Osteocyte (in vitro differentiated cells): ENCODE results near the gene MYCBPAP. TPM values are rescaled to one million over a fixed set of nuclear protein-coding genes. Genes with fewer than 3 reads are reported as not detected.

ENCODE experiments used
- DNase-seq: peaks from one replicate; pipeline ENCODE4 v3.0.0; 2021; ENCODE audit warnings: mixed read lengths; ENCODE audit not compliant: unreplicated experiment; ENCODE audit errors: extremely low spot score
- H3K27ac Mint-ChIP-seq: one replicate; pipeline ENCODE4 v1.8.0; 2021; ENCODE audit warnings: mild to moderate bottlenecking, mixed read lengths; ENCODE audit not compliant: unreplicated experiment
- H3K27me3 Mint-ChIP-seq: one replicate; pipeline ENCODE4 v1.8.0; 2021; ENCODE audit warnings: mixed read lengths; ENCODE audit not compliant: unreplicated experiment
- H3K36me3 Mint-ChIP-seq: one replicate; pipeline ENCODE4 v1.8.0; 2021; ENCODE audit warnings: mixed read lengths; ENCODE audit not compliant: unreplicated experiment
- H3K4me1 Mint-ChIP-seq: one replicate; pipeline ENCODE4 v1.8.0; 2021; ENCODE audit warnings: mixed read lengths; ENCODE audit not compliant: unreplicated experiment
- H3K4me3 Mint-ChIP-seq: one replicate; pipeline ENCODE4 v1.8.0; 2021; ENCODE audit warnings: mild to moderate bottlenecking, moderate library complexity, mixed read lengths; ENCODE audit not compliant: unreplicated experiment
- H3K9me3 Mint-ChIP-seq: one replicate; pipeline ENCODE4 v1.8.0; 2021; ENCODE audit warnings: mixed read lengths; ENCODE audit not compliant: unreplicated experiment
- CTCF ChIP-seq: fragments of 200-600 bp; sonication (generic); IDR thresholded peaks from 2 replicates; pipeline ENCODE4 v1.5.0; 2021; ENCODE audit warnings: antibody characterized with exemption, mild to moderate bottlenecking, moderate library complexity
- total RNA-seq: library from RNA; stranded (reverse); gene quantifications from 2 replicates; pipeline ENCODE4 v1.2.1, GENCODE V29; 2021

MYCBPAP gene
- total RNA-seq, 1 donor from 2014 or later: 0.46 TPM

GRCh38 chr17:50538549-50539410 is 30.5 kb downstream of the MYCBPAP start:
- Mint-ChIP-seq H3K27me3 (peaks cover 1% of the 10 kb centered on the region), H3K9me3 (no peaks in the 10 kb centered on the region), H3K36me3 (no peaks in the 10 kb centered on the region), H3K27ac (no peak overlapping the region), H3K4me3 (no peak overlapping the region), H3K4me1 (peaks cover 15% of the 10 kb centered on the region)
- TF ChIP-seq CTCF: no peak
- no peak for DNase-seq

- no peak overlapping the region for H3K4me3 Mint-ChIP-seq
- H3K9me3 Mint-ChIP-seq: no peaks in the 10 kb centered on the region
- no peak for DNase-seq
- no peak overlapping the region for H3K27ac Mint-ChIP-seq
- no peaks in the 10 kb centered on the region for H3K36me3 Mint-ChIP-seq
- no peak for TF ChIP-seq CTCF
- H3K27me3 Mint-ChIP-seq: no peaks in the 10 kb centered on the region
- H3K4me1 Mint-ChIP-seq: peaks cover 12% of the 10 kb centered on the region
Observed at GRCh38 chr17:50539762-50540559, 31.7 kb downstream of the MYCBPAP start.

- Mint-ChIP-seq H3K9me3 (no peaks in the 10 kb centered on the region), H3K36me3 (no peaks in the 10 kb centered on the region), H3K27me3 (no peaks in the 10 kb centered on the region), H3K4me3 (no peak overlapping the region), H3K27ac (no peak overlapping the region), H3K4me1 (peaks cover 12% of the 10 kb centered on the region)
- no peak for TF ChIP-seq CTCF
- DNase-seq: no peak
Observed at GRCh38 chr17:50540560-50541401, 32.5 kb downstream of the MYCBPAP start.

GRCh38 chr17:50541402-50541715 is 33.1 kb downstream of the MYCBPAP start:
- Mint-ChIP-seq H3K4me3 (peak overlapping the region; percentile 77), H3K9me3 (no peaks in the 10 kb centered on the region), H3K27ac (no peak overlapping the region), H3K27me3 (no peaks in the 10 kb centered on the region), H3K36me3 (no peaks in the 10 kb centered on the region), H3K4me1 (peaks cover 12% of the 10 kb centered on the region)
- no peak for DNase-seq
- no peak for TF ChIP-seq CTCF
